GM19468 (cell line): ENCODE measurements around the gene MAP1S.
A peak's percentile ranks its signal among the peaks of the same experiment; 100 is the strongest.

Experiments used
- ATAC-seq: cut with Tn5 transposase; IDR thresholded peaks from one replicate; pipeline ENCODE4 v1.9.1; 2021; ENCODE audit warnings: mild to moderate bottlenecking, moderate library complexity, moderate number of reproducible peaks; ENCODE audit not compliant: unreplicated experiment; ENCODE audit errors: extremely low read depth

MAP1S gene

GRCh38 chr19:17718947-17719711, at the start of gene MAP1S:
TSS of gene MAP1S (plus strand) at chr19:17719480. CDS start at chr19:17719503, 23 bp downstream.
- ATAC-seq = peak; percentile 39

- no peak for ATAC-seq
These were observed 47.4 kb upstream of the MAP1S start for GRCh38 chr19:17671906-17672305.

- ATAC-seq = no peak
These were observed 45.1 kb upstream of the MAP1S start for GRCh38 chr19:17673937-17674799.

- ATAC-seq = no peak
These were observed 43.0 kb upstream of the MAP1S start for GRCh38 chr19:17676295-17676694.

GRCh38 chr19:17677002-17677401, 42.3 kb upstream of the MAP1S start:
- ATAC-seq = no peak

GRCh38 chr19:17678836-17679235, 40.4 kb upstream of the MAP1S start:
- ATAC-seq = no peak

- ATAC-seq = no peak
These were observed 39.6 kb upstream of the MAP1S start for GRCh38 chr19:17679526-17680229.

- no peak for ATAC-seq
These were observed 39.0 kb upstream of the MAP1S start for GRCh38 chr19:17680230-17680722.

- no peak for ATAC-seq
These were observed 37.7 kb upstream of the MAP1S start for GRCh38 chr19:17681505-17682125.

- ATAC-seq = no peak
These were observed 37.0 kb upstream of the MAP1S start for GRCh38 chr19:17682273-17682672.

GRCh38 chr19:17683078-17683477, 36.2 kb upstream of the MAP1S start:
- no peak for ATAC-seq

- no peak for ATAC-seq
These were observed 35.0 kb upstream of the MAP1S start for GRCh38 chr19:17684256-17684655.

- no peak for ATAC-seq
These were observed 33.7 kb upstream of the MAP1S start for GRCh38 chr19:17685451-17686022.

- ATAC-seq = no peak
These were observed 33.2 kb upstream of the MAP1S start for GRCh38 chr19:17686023-17686521.

- no peak for ATAC-seq
These were observed 32.7 kb upstream of the MAP1S start for GRCh38 chr19:17686592-17687024.

- no peak for ATAC-seq
These were observed 32.0 kb upstream of the MAP1S start for GRCh38 chr19:17687141-17687856.

- no peak for ATAC-seq
These were observed 31.2 kb upstream of the MAP1S start, which contains the start of gene UNC13A for GRCh38 chr19:17687857-17688784. TSS of gene UNC13A (minus strand) at chr19:17688354. CDS start at chr19:17688199, 155 bp downstream.
